Neural crest cell (in vitro differentiated cells): ENCODE data around the gene FOXRED1. TPM values are rescaled to one million over a fixed set of nuclear protein-coding genes. Genes with fewer than 3 reads are reported as not detected.
"Not testable (repeated sequence)": the region's sequence is repeated elsewhere in the genome, so short reads cannot be mapped to it uniquely, and the experiment has no call there.

Experiments
- DNase-seq: peaks from one replicate; pipeline ENCODE4 v3.0.0; 2021; ENCODE audit warnings: low read depth, mixed read lengths, low spot score
- H3K27ac Mint-ChIP-seq: one replicate; pipeline ENCODE4 v1.8.0; 2021; ENCODE audit warnings: mild to moderate bottlenecking, mixed read lengths; ENCODE audit not compliant: unreplicated experiment
- H3K27me3 Mint-ChIP-seq: 2 replicates; pipeline ENCODE4 v1.8.0; 2021; ENCODE audit warnings: low read depth, mild to moderate bottlenecking, mixed read lengths
- H3K36me3 Mint-ChIP-seq: 2 replicates; pipeline ENCODE4 v1.8.0; 2021; ENCODE audit warnings: low read depth, mild to moderate bottlenecking, mixed read lengths
- H3K4me1 Mint-ChIP-seq: 2 replicates; pipeline ENCODE4 v1.8.0; 2021; ENCODE audit warnings: mixed read lengths
- H3K4me3 Mint-ChIP-seq: one replicate; pipeline ENCODE4 v1.8.0; 2021; ENCODE audit warnings: mild to moderate bottlenecking, mixed read lengths
- H3K9me3 Mint-ChIP-seq: 2 replicates; pipeline ENCODE4 v1.8.0; 2021; ENCODE audit warnings: mixed read lengths
- total RNA-seq: library from RNA; stranded (reverse); gene quantifications from 2 replicates; pipeline ENCODE4 v1.2.1, GENCODE V29; 2021
- TF ChIP-seq, protein P1 (sequence below): fragments of 200-600 bp; sonication (generic); conservative IDR thresholded peaks from 2 replicates; pipeline ENCODE4 v1.5.0; 2021; ENCODE audit warnings: antibody characterized with exemption, mild to moderate bottlenecking

FOXRED1 gene
- total RNA-seq, 1 donor from 2014 or later: 55.0 TPM

DNA sequence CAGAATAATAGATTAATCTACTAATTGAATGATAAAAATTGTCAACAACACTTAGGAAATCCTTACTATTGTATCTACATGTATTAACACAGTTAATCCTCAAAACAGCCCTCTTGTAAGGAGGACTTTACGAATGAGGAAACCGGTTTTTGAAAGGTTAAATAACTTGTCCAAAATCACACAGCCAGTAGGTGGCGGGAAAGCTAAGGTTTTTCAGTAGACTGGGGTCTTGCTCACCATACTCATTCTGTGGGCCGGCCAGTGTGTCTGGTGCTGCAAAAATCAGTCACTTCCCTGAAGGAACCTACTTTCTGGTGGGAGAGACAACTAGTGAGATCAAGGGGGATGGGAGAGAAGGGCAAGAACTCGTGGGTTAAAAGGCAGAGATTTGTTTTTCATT lies 38.8 kb downstream of the FOXRED1 start:
- peak overlapping the region; percentile 90 for H3K27ac Mint-ChIP-seq

DNA sequence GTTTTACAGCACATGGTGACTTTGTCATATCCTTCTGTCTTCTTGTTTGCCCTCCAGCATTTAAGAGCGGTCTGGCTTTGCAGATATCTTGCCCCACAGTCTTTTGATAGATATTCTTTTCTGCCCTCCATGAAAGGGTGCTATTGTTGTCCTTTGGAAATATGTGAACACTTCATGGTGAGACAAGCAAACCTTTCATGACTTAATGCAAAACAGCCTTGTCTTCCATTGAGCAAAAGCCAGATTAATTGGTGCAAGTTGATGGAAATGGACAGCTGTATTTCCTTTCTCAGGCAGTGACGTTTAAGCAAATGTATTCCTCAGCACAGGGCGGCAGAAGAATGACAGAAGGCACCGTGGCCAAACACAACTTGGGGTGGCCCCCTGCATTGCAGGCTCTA lies 39.3 kb downstream of the FOXRED1 start:
- no peak for DNase-seq
- H3K4me1 Mint-ChIP-seq: peaks cover 49% of the 10 kb centered on the region
- no peaks in the 10 kb centered on the region for H3K9me3 Mint-ChIP-seq
- no peaks in the 10 kb centered on the region for H3K27me3 Mint-ChIP-seq
- TF ChIP-seq, protein P1, sequence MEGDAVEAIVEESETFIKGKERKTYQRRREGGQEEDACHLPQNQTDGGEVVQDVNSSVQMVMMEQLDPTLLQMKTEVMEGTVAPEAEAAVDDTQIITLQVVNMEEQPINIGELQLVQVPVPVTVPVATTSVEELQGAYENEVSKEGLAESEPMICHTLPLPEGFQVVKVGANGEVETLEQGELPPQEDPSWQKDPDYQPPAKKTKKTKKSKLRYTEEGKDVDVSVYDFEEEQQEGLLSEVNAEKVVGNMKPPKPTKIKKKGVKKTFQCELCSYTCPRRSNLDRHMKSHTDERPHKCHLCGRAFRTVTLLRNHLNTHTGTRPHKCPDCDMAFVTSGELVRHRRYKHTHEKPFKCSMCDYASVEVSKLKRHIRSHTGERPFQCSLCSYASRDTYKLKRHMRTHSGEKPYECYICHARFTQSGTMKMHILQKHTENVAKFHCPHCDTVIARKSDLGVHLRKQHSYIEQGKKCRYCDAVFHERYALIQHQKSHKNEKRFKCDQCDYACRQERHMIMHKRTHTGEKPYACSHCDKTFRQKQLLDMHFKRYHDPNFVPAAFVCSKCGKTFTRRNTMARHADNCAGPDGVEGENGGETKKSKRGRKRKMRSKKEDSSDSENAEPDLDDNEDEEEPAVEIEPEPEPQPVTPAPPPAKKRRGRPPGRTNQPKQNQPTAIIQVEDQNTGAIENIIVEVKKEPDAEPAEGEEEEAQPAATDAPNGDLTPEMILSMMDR: no peak
- H3K4me3 Mint-ChIP-seq: peak overlapping the region; percentile 58
- peaks cover 5% of the 10 kb centered on the region for H3K36me3 Mint-ChIP-seq
- H3K27ac Mint-ChIP-seq: peak overlapping the region; percentile 90

More for the DNA sequence above, 38.8 kb downstream of the FOXRED1 start:
- no peaks in the 10 kb centered on the region for H3K27me3 Mint-ChIP-seq
- TF ChIP-seq, protein P1: peak; percentile 65
- peaks cover 55% of the 10 kb centered on the region for H3K4me1 Mint-ChIP-seq
- peaks cover 6% of the 10 kb centered on the region for H3K36me3 Mint-ChIP-seq
- H3K9me3 Mint-ChIP-seq: no peaks in the 10 kb centered on the region
- DNase-seq: peak; percentile 59
- peak overlapping the region; percentile 58 for H3K4me3 Mint-ChIP-seq

DNA sequence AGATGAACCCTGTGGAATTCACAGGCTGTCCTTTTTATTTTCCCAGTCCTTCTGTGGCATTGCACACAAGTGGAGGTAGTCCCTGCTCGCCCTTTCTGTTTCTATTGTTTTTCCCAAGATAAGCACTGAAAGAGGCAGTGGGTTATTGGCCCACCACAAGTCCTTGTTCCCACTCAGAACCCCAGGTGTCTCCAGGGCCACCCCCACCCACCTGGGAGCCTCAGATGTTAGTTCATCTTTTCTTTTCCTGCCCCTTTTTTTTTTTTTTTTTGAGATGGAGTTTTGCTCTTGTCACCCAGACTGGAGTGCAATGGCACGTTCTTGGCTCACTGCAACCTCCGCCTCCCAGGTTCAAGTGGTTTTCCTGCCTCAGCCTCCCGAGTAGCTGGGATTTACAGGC lies 39.8 kb downstream of the FOXRED1 start:
- H3K9me3 Mint-ChIP-seq, H3K27ac Mint-ChIP-seq, H3K36me3 Mint-ChIP-seq, H3K4me3 Mint-ChIP-seq, DNase-seq, H3K27me3 Mint-ChIP-seq: not testable (repeated sequence)
- H3K4me1 Mint-ChIP-seq: peaks cover 45% of the 10 kb centered on the region

DNA sequence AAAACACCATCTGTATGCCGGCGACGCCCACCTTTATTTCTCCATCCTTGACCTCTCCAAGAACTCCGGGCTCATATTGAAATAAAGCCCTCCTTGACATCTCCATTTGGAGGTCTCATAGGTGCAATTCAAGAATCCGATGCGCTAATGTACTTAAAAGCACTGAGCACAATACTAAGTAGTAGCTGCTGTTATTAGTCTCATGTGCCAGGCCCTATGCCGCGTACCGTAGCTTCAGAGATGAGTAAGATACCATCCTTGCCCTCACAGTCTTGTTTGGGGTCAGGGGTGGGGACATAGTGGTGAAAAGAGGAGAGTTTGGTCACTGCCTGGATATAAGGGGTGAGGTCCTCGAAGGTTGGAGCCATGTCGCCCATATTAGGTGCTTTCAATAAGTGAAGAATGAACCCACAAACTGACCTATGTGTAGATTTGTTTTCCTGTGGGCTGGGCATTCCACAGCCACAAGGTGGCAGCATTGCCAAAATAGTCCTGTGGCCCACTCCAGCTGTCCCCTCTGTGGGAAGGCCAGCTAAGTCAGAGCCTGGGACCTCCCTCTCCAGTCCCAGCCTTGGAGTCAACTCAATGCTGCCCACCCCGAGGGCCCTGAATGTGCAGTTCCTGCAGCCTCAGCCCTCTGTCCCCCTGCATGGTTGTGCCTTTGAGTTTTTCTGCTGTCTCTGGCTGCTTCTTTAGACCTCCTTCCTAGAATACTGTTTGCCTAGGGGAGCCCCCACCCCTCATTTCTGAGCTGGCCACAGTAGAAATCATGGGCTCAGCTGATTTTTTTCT lies 41.4 kb downstream of the FOXRED1 start:
- H3K4me1 Mint-ChIP-seq: peaks cover 36% of the 10 kb centered on the region
- H3K27me3 Mint-ChIP-seq: no peaks in the 10 kb centered on the region
- H3K27ac Mint-ChIP-seq: no peak overlapping the region
- DNase-seq: peak; percentile 82
- no peaks in the 10 kb centered on the region for H3K9me3 Mint-ChIP-seq
- peak overlapping the region; percentile 79 for H3K4me3 Mint-ChIP-seq
- H3K36me3 Mint-ChIP-seq: peaks cover 9% of the 10 kb centered on the region
- TF ChIP-seq, protein P1: peak; percentile 96

DNA sequence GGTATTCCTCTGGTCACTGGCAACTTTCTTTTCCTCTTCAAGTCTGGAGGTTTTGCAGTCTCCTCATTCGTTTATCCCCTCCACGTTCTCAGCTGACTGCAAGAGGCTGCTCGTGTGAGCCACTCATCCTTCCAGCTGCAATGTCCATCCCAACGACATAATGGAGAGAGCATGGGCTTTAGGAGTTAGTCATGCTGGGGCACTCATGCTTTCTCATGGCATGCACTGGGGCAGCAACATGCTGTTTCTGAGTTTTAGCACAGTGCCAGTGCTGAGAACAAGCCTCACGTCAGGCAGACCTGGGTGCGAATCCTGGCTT lies 42.0 kb downstream of the FOXRED1 start:
- no peaks in the 10 kb centered on the region for H3K9me3 Mint-ChIP-seq
- peaks cover 10% of the 10 kb centered on the region for H3K36me3 Mint-ChIP-seq
- H3K27me3 Mint-ChIP-seq: no peaks in the 10 kb centered on the region
- DNase-seq: no peak
- H3K27ac Mint-ChIP-seq: no peak overlapping the region
- TF ChIP-seq, protein P1: no peak
- H3K4me1 Mint-ChIP-seq: peaks cover 32% of the 10 kb centered on the region
- H3K4me3 Mint-ChIP-seq: peak overlapping the region; percentile 79

DNA sequence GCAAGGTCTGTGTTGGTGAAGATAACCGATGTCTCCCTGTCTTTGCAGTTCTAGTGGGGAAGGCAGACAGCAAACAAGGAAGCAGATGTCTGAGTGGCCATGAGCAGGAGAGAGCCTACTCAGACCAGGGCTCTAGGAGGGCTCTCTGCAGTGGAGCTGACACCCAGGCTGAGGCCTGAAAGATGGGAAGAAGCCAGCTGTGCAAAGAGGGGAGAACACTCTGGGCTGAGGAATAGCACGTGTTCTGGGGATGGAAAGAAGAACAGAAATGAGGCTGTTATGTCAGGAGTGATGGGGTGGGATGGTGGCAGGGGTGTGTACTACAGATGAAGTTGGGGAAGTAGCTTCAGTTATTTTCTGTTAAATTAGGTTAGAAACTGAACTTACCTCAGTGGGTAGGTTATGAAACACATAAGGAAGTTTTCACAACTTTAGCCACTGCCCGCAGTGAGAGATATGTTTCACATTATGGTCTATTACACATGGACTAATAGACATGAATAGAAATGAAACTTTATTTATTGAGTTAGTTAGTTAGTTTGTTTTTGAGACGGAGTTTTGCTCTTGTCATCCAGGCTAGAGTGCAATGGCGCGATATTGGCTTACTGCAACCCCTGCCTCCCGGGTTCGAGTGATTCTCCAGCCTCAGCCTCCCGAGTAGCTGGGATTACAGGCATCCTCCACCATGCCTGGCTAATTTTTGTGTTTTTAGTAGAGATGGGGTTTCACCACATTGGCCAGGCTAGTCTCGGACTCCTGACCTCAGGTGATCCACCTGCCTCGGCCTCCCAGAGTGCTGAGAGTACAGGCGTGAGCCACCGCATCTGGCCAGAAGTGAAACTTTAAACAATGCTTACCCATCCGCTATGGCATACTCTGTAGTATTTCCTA lies 42.7 kb downstream of the FOXRED1 start:
- Mint-ChIP-seq H3K9me3 (no peaks in the 10 kb centered on the region), H3K27me3 (no peaks in the 10 kb centered on the region), H3K27ac (no peak overlapping the region), H3K36me3 (peaks cover 15% of the 10 kb centered on the region), H3K4me1 (peaks cover 30% of the 10 kb centered on the region), H3K4me3 (no peak overlapping the region)
- DNase-seq: no peak
- TF ChIP-seq, protein P1: no peak
